Motor neuron (in vitro differentiated cells): ENCODE data around the gene MYOM3. TPM values are rescaled to one million over a fixed set of nuclear protein-coding genes. Genes with fewer than 3 reads are reported as not detected.
"Not testable (repeated sequence)": the region's sequence is repeated elsewhere in the genome, so short reads cannot be mapped to it uniquely, and the experiment has no call there.

Source experiments
- ATAC-seq, 8 experiments: fragments of 200-7000 bp; cut with Tn5 transposase; replicated peaks in 6 of 8; 2 replicates each; pipeline ENCODE4 v1.8.0; 2021; ENCODE audit warnings: mild to moderate bottlenecking in 8 of 8, moderate library complexity in 8 of 8
- H3K27ac ChIP-seq, 2 donors: fragments of 250-450 bp; sonication (Bioruptor Pico); 2 replicates each; pipeline ENCODE4 v1.9.0; 2021; ENCODE audit warnings: antibody characterized with exemption in 2 of 2, mild to moderate bottlenecking in 2 of 2, moderate library complexity in 1 of 2
- H3K4me1 ChIP-seq, 2 donors: fragments of 250-450 bp; sonication (Bioruptor Pico); replicated peaks in 1 of 2; 2 replicates each; pipeline ENCODE4 v1.6.1; 2021; ENCODE audit warnings: antibody characterized with exemption in 2 of 2, mild to moderate bottlenecking in 2 of 2, moderate library complexity in 1 of 2
- H3K4me3 ChIP-seq, 5 donors: fragments of 250-450 bp; sonication (Bioruptor Pico); 2 replicates each; pipeline ENCODE4 v1.9.0; 2021; ENCODE audit warnings: antibody characterized with exemption in 5 of 5, mild to moderate bottlenecking in 5 of 5, moderate library complexity in 4 of 5
- WGBS, 10 experiments: fragments of 450-650 bp; shearing (Covaris generic); methylation state at CpG; one replicate each; pipeline ENCODE4 v1.0.0; 2022; 5-methylcytosine and 5-hydroxymethylcytosine counted together
- in situ Hi-C, 9 experiments: fragments of 400-800 bp; cut with MboI; loops; one replicate each; pipeline ENCODE4 v1.15.0; 2021; ENCODE audit warnings: low sequenced_read_pairs in 9 of 9, low pct_unique_long_range_greater_than_20kb in 2 of 9; ENCODE audit not compliant: unreplicated experiment in 9 of 9
- total RNA-seq, 8 experiments: library from RNA; unstranded; fragments of 300-600 nt; gene quantifications; 2 replicates each; pipeline versions ENCODE4 v1.2.3 to v1.2.4, GENCODE V29; 2022

The MYOM3 gene
- total RNA-seq, 8 experiments from 2014 or later = 0.05 to 1.2 (median 0.28) TPM

DNA sequence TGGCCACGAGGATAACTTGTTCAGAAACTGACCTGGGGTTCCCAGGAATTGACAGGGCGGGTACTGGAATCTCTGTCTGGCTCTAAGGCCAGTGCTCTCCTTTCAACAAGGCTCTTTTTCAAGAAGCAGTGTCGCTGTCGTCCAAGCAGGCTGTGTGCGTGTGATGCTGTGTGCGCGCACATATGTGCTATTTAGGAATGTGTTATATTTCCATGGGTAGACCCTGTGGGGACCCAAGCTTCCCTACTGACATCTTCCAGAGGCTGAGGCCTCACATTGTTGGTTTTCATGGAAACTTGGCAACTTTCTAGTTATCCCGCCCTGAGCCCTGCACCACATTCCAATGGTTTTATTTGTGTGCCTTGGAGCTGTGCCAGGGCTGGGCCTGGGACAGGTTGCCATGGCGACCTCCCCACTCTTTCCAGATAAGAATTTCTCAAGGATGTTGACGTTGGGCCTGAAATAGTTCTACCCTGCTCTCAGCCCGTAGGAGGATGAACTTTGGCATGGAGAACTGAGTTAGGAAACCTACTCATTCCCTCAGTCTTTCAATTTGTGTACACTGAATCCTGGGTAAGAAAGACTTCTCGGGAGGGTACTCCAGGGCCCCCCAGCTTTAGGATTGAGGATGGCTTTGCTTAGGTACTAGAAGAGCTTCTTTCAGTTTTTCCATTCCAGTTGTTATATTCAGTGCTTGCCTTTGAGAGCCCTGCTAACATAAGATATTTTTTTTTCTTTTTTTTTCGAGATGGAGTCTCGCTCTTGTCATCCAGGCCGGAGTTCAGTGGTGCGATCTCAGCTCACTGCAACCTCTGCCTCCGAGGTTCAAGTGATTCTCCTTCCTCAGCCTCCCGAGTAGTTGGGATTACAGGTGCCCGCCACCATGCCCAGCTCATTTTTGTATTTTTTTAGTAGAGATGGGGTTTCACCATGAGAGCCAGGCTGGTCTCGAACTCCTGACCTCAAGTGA lies 93.0 kb downstream of the MYOM3 start:
- WGBS, 10 experiments = 15 to 90% (median 52%) methylated on average over 2 to 18 of the region's 20 CpGs
- Histone ChIP-seq H3K27ac (peak overlapping the region in 1 of 2 donors; percentile 55), H3K4me3 (no peak overlapping the region), H3K4me1 (peaks cover 14 to 20% of the 10 kb centered on the region in 2 donors)
- in situ Hi-C loops = no loop called here
- peak; percentile 72 to 97 (median 90) for ATAC-seq

DNA sequence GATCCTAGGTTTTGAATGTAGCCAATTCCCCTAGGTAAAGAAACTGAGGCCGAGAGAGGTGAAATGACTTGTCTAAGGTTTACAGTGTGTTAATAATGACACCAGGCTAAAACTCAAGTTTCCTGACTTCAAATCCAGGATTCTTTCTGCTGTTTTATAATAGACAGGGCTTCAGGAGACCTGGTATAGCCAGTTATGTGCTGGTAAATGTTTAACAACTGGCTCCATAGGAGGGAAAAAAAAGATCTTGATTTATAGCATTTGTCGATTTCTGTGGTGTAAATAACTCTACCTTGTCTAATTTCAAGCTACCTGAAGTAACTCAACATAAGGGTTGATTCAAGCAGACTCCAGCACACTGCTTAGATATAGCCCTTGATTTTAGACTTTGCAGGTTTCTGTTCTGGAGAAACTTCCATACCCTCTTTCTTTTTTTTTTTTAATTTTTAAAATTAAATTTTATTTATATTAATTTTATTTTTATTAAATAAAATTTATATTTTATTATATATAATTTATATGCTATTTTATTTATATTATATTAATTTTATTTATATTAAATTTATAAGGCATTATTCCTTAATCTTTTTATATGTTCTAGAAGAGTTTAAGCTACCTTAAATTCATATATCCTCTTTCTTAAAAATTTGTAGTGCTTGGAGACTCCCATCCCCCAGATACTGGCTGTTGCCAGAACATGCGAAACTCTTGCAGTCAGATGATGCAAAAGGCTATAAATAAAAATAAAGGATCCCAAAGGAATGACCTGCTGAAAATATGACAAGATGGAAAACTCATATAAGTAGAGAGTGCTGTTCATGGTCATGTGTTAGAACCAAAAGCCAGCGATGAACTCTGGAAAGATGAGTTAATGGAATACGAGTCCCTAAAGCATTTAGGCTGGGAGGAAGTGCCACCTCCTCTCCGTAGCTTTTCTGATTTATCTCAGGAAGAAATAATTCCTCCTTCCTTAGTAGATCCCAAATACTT lies 96.4 kb downstream of the MYOM3 start:
- no peak overlapping the region for H3K4me3 ChIP-seq
- WGBS, 10 experiments = 12 to 74% (median 34%) methylated on average over 2 to 6 of the region's 6 CpGs
- no peak overlapping the region for H3K27ac ChIP-seq
- in situ Hi-C loops = no loop called here
- peaks cover 11 to 20% of the 10 kb centered on the region in 2 donors for H3K4me1 ChIP-seq
- ATAC-seq = peak in 5 of 8 experiments; percentile 6 to 81 (median 75)

DNA sequence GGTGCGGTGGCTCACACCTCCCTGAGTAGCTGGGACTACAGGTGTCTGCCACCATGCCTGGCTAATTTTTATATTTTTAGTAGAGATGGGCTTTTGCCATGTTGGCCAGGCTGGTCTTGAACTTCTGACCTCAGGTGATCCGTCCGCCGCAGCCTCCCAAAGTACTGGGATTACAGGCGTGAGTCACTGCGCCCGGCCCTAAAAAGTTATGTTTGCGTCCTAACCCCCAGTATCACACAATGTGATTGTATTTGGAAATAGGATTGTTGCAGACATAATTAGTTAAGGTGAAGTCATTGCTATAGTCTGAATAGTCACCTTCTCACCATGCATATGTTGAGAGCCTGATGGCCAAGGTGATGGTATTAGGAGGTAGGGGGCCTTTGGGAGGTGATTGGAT lies 99.1 kb downstream of the MYOM3 start:
- 94 to 100% (median 98%) methylated on average over 1 to 8 of the region's 8 CpGs; no CpG with 5 or more reads in 4 of the 10 experiments for WGBS, 10 experiments
- peaks cover 14 to 19% of the 10 kb centered on the region in 2 donors for H3K4me1 ChIP-seq
- ATAC-seq, in situ Hi-C loops, H3K27ac ChIP-seq, H3K4me3 ChIP-seq: not testable (repeated sequence)

DNA sequence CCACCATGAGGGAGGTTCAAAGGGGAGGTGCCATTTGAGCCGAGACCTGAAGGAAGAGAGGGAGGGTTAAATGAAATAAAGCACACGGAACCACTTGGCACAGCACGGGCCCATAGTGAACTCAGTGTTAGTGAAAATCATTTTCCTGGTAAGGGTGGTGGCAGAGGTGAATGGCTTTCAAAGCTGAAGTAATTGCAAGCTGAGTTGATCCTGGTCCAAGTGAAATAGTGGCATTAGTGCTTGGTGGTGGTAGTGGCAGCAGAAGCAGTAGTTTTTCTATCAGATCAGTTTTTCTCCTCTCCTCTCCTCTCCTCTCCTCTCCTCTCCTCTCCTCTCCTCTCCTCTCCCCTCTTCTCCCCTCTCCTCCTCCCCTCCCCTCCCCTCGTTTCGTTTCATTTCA lies 101.3 kb downstream of the MYOM3 start:
- ATAC-seq = no peak
- Histone ChIP-seq H3K4me3 (no peak overlapping the region), H3K4me1 (peaks cover 9 to 10% of the 10 kb centered on the region in 2 donors), H3K27ac (no peak overlapping the region)
- in situ Hi-C loops = no loop called here
- WGBS, 10 experiments = 44 to 100% (median 79%) methylated on average over 1 to 3 of the region's 5 CpGs; no CpG with 5 or more reads in 3 of the 10 experiments

DNA sequence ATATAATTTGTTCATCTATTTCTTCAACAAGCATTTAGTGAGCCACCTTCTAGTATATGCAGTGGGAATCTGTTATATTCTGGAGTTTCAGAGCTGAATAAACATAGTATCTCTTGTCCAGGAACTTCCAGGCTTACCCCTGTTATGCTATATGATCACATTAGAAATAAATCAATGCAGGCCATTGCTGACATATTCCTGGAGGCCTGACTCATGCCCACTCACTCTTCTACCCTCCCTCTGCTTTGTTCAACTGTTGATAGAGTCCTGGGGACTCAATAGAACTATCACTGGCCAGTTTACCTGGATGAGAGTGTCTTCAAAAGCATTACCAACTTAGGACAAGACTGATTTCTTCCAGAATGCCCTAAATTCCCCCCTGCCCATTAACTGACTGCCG lies 102.5 kb downstream of the MYOM3 start:
- ATAC-seq = peak in 6 of 8 experiments; percentile 29 to 99 (median 99)

DNA sequence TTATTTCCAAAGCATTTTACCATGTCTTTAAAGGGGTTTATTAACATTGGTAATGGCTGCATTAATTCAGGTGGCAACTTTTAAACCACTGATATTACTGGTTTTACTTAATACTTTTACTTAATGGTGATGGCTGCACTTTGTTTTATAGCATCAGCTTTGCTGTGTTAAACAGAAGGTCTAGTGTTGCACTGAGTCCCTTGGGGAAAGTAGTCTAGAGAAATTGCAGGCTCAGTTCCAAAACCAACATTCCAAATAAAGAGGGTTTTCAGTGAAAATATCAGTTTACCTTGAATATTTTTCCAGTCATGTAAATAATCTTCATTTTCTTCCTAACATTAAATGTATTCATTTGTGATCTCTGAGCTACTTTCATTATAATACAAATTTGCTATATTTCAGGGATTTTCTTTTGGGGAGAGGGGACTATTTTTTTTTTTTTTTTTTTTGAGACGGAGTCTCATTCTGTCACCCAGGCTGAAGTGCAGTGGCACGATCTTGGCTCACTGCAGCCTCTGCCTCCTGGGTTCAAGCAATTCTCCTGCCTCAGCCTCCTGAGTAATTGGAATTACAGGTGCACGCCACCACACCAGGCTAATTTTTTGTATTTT lies 103.3 kb downstream of the MYOM3 start:
- 0 to 65% (median 17%) methylated on average over 1 to 2 of the region's 3 CpGs; no CpG with 5 or more reads in 6 of the 10 experiments for WGBS, 10 experiments
- ATAC-seq, H3K4me3 ChIP-seq, in situ Hi-C loops, H3K27ac ChIP-seq: not testable (repeated sequence)
- H3K4me1 ChIP-seq = peaks cover 6 to 10% of the 10 kb centered on the region in 2 donors

More for the DNA sequence above, 102.5 kb downstream of the MYOM3 start:
- Histone ChIP-seq H3K27ac (no peak overlapping the region), H3K4me3 (no peak overlapping the region), H3K4me1 (peaks cover 5 to 9% of the 10 kb centered on the region in 2 donors)
- WGBS, 10 experiments = 29 to 100% (median 76%) methylated on average over 1 of the region's 1 CpG; no CpG with 5 or more reads in 4 of the 10 experiments
- in situ Hi-C loops = no loop called here

DNA sequence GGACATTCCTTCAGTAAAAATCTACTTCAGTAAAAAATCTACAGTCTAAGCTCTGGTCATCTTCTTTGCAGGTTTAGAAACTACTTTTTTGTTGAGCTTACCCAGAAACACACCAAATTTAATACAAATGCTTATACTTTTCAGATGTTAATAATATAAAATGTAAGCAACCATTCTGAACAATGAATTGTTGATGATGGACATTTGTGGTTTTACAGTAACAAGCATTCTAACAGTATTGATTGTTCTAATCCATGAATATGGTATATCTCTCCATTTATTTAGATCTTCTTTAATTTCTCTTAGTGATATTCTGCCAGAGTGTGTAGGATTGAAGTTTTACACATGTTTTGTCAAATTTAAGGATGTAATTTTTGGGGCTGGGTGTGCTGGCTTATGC lies 104.9 kb downstream of the MYOM3 start:
- no peak for ATAC-seq
- Histone ChIP-seq H3K27ac (no peak overlapping the region), H3K4me3 (no peak overlapping the region), H3K4me1 (peaks cover 14 to 16% of the 10 kb centered on the region in 2 donors)
- in situ Hi-C loops = no loop called here

Other genes with a start within 250 kb of the MYOM3 start
- 10 to 100 TPM in 6 of 8 experiments, 1 to 10 TPM in 2; 6.5 to 23.1 (median 18.9) TPM for gene FUCA1, start 243.8 kb downstream of the MYOM3 start, total RNA-seq
- under 1 TPM in 4 of 8 experiments, not detected in 4; 0.09 to 0.57 (median 0.11) TPM for gene CNR2, start 198.8 kb downstream of the MYOM3 start, total RNA-seq
- gene PNRC2, start 152.3 kb downstream of the MYOM3 start, total RNA-seq = 100 to 1,000 TPM in 1 of 8 experiments, 10 to 100 TPM in 7; 71.0 to 157 (median 83.7) TPM
- 100 to 1,000 TPM; 101 to 230 (median 169) TPM for gene SRSF10, start 131.8 kb downstream of the MYOM3 start, total RNA-seq
- gene IL22RA1, start 31.0 kb upstream of the MYOM3 start, total RNA-seq = under 1 TPM in 7 of 8 experiments, not detected in 1; 0.05 to 0.52 (median 0.13) TPM
- gene IFNLR1, start 75.2 kb upstream of the MYOM3 start, total RNA-seq = 1 to 10 TPM in 3 of 8 experiments, under 1 TPM in 5; 0.11 to 2.1 (median 0.55) TPM
- 1 to 10 TPM in 2 of 8 experiments, under 1 TPM in 5, not detected in 1; 0.05 to 1.1 (median 0.57) TPM for gene GRHL3, start 207.2 kb upstream of the MYOM3 start, total RNA-seq